ENCODE results near the gene PPP2R1A. TPM values are rescaled to one million over a fixed set of nuclear protein-coding genes. Genes with fewer than 3 reads are reported as not detected.
"Not testable (repeated sequence)": the region's sequence is repeated elsewhere in the genome, so short reads cannot be mapped to it uniquely, and the experiment has no call there.

Gene PPP2R1A
- total RNA-seq, 1 donor from 2014 or later: 218 TPM

DNA sequence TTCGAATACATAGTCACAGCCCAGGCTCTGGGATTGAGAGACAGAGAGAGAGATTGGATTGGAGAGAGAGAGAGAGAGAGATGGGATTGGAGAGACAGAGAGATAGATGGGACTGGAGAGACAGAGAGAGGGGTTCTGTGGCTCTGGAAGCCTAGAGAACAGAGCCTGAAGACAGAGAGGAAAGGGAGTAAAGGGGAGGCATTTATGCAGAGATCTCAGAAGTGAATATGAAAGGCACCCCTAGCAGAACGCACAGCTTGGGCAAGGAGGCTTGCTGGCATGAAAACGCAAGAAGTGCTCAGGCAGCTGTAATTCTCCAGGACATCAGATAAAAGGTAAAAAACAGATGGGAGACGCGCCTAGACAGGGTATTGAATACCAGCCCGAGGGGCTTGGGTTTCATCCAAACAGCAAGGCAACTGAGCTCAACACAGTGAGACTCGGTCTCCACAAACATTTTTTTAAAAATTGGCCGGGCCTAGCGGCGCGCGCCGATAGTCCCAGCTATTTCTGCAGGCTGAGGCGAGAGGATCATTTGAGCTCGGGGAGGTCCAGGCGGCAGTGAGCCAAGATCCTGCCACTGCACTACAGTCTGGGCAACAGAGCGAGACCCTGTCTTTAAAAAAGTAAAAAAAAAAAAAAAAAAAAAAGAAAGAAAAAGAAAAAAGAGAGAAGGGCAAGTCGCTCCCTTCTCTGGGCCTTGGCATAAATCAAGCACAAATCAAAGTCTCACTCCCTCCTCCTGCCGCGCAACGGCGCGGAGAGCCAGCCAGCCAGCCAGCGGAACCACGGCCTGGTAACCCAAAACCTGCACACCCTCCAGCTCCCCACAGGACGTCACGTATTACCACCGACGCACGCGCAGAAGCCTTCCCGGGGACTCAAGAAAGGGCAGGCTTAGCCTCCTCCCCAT, 774 bp upstream of the PPP2R1A start:
- H3K9me3 Mint-ChIP-seq: no peaks in the 10 kb centered on the region
- H3K36me3 Mint-ChIP-seq (ENCODE audit: low read depth): peaks cover 26% of the 10 kb centered on the region
- peaks cover 25% of the 10 kb centered on the region for H3K4me1 Mint-ChIP-seq (ENCODE audit: low read depth)
- H3K27me3 Mint-ChIP-seq (ENCODE audit: low read depth): no peaks in the 10 kb centered on the region
- peak overlapping the region; percentile 96 for H3K27ac Mint-ChIP-seq
- intact Hi-C loops (cut with micrococcal nuclease): loop anchor here (1.0 to 5.0 kb wide), 4 partner anchors 18 to 1678 kb away; partner anchors contain the start of genes MYADM, ZNF350, ZNF766 and ZNF836
- DNase-seq (ENCODE audit: low spot score): peak; percentile 9
- H3K4me3 Mint-ChIP-seq (ENCODE audit: low read depth): peak overlapping the region; percentile 98

DNA sequence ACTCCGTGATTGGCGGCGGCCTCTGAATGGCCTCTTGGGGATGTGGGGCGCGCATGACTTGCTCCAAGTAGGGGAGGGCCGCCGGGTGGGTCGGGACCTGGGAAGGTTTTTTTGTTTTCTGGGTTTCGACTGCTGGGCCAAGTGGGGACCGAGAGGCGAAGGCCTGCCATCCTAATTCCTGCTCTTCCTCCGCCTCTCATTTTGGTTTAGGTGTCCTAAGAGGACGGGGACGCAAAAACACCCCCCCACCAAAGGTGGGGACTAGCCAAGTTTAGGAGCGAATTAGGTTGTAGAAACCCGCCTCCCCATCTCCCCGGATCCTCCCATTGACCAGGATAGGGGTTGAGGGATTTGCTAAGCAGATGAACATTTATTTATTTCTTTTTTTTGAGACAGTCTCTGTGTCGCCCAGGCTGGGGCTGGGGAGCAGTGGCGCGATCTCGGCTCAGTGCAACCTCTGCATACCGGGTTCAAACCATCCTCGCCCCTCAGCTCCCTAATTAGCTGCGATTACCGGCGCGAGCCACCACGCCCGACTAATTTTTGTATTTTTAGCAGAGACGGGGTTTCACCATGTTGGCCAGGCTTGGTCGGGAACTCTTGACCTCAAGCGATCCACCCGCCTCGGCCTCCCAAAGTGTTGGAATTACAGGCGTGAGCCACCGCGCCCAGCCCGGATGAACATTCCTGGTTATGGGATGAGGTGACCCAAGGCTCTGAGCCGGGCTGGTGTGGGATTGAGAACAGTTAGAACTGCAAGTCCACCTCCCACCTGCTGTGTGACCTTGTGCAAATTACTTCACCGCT, 838 bp downstream of the PPP2R1A start:
- Mint-ChIP-seq H3K9me3 (no peaks in the 10 kb centered on the region), H3K36me3 (ENCODE audit: low read depth) (peaks cover 41% of the 10 kb centered on the region), H3K4me1 (ENCODE audit: low read depth) (peaks cover 32% of the 10 kb centered on the region), H3K27ac (peak overlapping the region; percentile 99), H3K27me3 (ENCODE audit: low read depth) (no peaks in the 10 kb centered on the region), H3K4me3 (ENCODE audit: low read depth) (peak overlapping the region; percentile 98)
- intact Hi-C loops (cut with micrococcal nuclease): loop anchor here (1.0 to 10.0 kb wide), 2 partner anchors 51 to 286 kb away; partner anchors contain the start of genes ZNF616 and ZNF649
- no peak for DNase-seq (ENCODE audit: low spot score)

GRCh38 chr19:52191389-52191788, 1.5 kb downstream of the PPP2R1A start:
- peak overlapping the region; percentile 99 for H3K27ac Mint-ChIP-seq

GRCh38 chr19:52191951-52192350, 2.1 kb downstream of the PPP2R1A start:
- Mint-ChIP-seq H3K4me1 (ENCODE audit: low read depth) (peaks cover 32% of the 10 kb centered on the region), H3K27me3 (ENCODE audit: low read depth) (no peaks in the 10 kb centered on the region), H3K4me3 (ENCODE audit: low read depth) (peak overlapping the region; percentile 98), H3K36me3 (ENCODE audit: low read depth) (peaks cover 52% of the 10 kb centered on the region), H3K9me3 (no peaks in the 10 kb centered on the region), H3K27ac (peak overlapping the region; percentile 99)
- DNase-seq (ENCODE audit: low spot score): no peak
- intact Hi-C loops (cut with micrococcal nuclease): loop anchor here (10.0 kb wide), 1 partner anchor 287 kb away; the partner anchor contains the start of gene ZNF649

More at GRCh38 chr19:52191389-52191788, 1.5 kb downstream of the PPP2R1A start:
- Mint-ChIP-seq H3K4me3 (ENCODE audit: low read depth) (peak overlapping the region; percentile 98), H3K36me3 (ENCODE audit: low read depth) (peaks cover 48% of the 10 kb centered on the region), H3K4me1 (ENCODE audit: low read depth) (peaks cover 32% of the 10 kb centered on the region), H3K9me3 (no peaks in the 10 kb centered on the region), H3K27me3 (ENCODE audit: low read depth) (no peaks in the 10 kb centered on the region)
- DNase-seq (ENCODE audit: low spot score): no peak
- intact Hi-C loops (cut with micrococcal nuclease): loop anchor here (10.0 kb wide), 1 partner anchor 287 kb away; the partner anchor contains the start of gene ZNF649

DNA sequence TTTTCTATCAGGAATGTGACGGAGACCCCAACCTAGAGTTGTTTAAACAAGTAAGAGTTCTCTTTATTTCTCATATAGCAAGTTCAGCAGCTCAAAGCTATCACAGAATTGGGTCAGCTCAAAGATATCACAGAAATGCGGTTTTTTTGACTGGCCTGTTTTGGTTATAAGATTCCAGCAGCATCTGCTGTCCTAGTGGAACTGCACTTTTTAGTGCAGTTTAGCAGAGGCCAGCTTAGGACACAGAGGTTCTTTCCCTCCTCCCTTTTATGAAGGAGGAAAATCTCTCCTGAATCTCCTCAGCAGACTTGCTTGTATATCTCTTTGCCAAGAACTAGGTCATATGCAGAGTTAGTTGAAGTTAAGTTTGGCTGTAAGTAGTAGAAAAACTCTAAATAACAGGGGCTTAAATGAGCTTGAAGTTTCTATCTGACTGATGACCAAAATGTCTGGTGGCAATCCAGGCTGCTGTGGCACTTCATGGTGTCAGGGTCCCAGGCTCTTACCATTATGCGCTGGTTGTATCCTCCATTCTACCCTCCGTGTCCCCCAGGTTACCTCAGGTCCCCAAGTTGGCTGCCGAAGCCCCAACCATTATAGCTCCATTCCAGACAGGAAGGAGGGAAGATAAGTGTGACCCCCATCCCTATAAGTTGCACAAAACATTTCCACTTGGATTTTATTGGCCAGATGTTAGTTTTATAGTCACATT, 6.6 kb downstream of the PPP2R1A start:
- intact Hi-C loops (cut with micrococcal nuclease): loop anchor here (10.0 kb wide), 1 partner anchor 292 kb away; the partner anchor contains the start of gene ZNF649
- no peak overlapping the region for H3K4me3 Mint-ChIP-seq (ENCODE audit: low read depth)
- peaks cover 72% of the 10 kb centered on the region for H3K36me3 Mint-ChIP-seq (ENCODE audit: low read depth)
- no peak overlapping the region for H3K27ac Mint-ChIP-seq
- no peaks in the 10 kb centered on the region for H3K9me3 Mint-ChIP-seq
- DNase-seq (ENCODE audit: low spot score): no peak
- peaks cover 20% of the 10 kb centered on the region for H3K4me1 Mint-ChIP-seq (ENCODE audit: low read depth)
- H3K27me3 Mint-ChIP-seq (ENCODE audit: low read depth): no peaks in the 10 kb centered on the region

DNA sequence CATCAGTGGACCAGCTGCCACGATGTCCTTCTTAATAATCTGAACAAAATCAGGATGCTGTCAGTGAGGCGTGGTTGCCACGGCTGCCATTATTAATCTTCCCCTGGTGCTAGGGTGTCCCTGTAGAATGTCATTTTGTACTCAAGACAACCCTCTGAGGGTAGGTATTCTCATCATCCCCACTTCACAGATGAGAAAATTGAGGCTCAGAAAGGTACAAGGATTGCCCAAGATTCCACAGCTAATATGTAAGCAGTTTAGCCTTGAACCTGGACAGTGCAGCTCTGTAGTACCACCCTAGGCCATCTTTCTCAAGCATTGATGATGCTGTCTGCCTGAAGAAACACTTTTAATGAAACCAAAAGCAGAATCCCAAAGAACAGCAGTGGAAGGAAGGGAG, 8.1 kb downstream of the PPP2R1A start:
- Mint-ChIP-seq H3K36me3 (ENCODE audit: low read depth) (peaks cover 73% of the 10 kb centered on the region), H3K27ac (no peak overlapping the region), H3K4me3 (ENCODE audit: low read depth) (no peak overlapping the region), H3K27me3 (ENCODE audit: low read depth) (no peaks in the 10 kb centered on the region), H3K9me3 (no peaks in the 10 kb centered on the region), H3K4me1 (ENCODE audit: low read depth) (peaks cover 10% of the 10 kb centered on the region)
- DNase-seq (ENCODE audit: low spot score): no peak
- intact Hi-C loops (cut with micrococcal nuclease): loop anchor here (10.0 kb wide), 1 partner anchor 293 kb away; the partner anchor contains the start of gene ZNF649

DNA sequence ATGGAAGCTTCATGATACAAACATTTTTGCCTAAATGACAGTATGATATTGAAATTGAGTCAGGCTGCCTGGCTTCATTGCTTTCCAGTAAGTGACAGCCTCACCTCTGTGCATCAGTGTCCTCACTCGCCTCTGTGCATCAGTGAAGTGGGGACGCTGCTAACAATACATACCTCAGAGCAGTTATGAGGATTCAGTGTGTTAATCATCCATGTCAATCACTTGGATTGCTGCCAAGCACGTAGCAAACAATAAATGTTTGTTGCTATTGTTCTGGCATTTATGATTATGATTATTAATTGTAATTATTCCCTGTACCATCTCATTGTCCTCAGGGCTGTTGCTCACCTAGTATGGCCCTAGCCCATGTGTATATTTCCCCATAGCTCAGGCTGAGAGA, 8.8 kb downstream of the PPP2R1A start:
- DNase-seq (ENCODE audit: low spot score): no peak
- Mint-ChIP-seq H3K27me3 (ENCODE audit: low read depth) (no peaks in the 10 kb centered on the region), H3K4me3 (ENCODE audit: low read depth) (no peak overlapping the region), H3K9me3 (no peaks in the 10 kb centered on the region), H3K36me3 (ENCODE audit: low read depth) (peaks cover 75% of the 10 kb centered on the region), H3K27ac (no peak overlapping the region), H3K4me1 (ENCODE audit: low read depth) (peaks cover 8% of the 10 kb centered on the region)
- intact Hi-C loops (cut with micrococcal nuclease): loop anchor here (10.0 kb wide), 1 partner anchor 294 kb away; the partner anchor contains the start of gene ZNF649

DNA sequence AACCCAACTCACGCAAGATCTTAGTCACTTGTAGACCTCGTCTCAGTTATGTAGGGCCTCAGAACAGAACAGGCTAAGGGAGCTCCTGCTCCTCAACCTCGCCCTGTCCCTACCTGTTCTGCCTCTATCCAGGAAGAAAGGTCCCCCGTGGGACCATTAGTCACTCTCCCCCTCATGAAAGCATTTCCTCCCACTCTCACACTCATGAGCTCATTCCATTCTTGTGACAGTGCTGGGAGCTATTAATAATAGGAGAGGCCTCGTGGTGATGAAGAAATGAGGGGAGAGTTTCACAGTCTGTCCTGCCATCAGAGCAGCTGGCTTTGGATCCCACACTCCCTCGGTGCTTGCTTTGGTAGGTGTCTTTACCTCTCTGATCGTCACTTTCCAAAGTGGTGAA, 10.2 kb downstream of the PPP2R1A start:
- DNase-seq (ENCODE audit: low spot score): no peak
- Mint-ChIP-seq H3K36me3 (ENCODE audit: low read depth) (peaks cover 75% of the 10 kb centered on the region), H3K27ac (no peak overlapping the region), H3K4me3 (ENCODE audit: low read depth) (no peak overlapping the region), H3K27me3 (ENCODE audit: low read depth) (no peaks in the 10 kb centered on the region), H3K9me3 (no peaks in the 10 kb centered on the region), H3K4me1 (ENCODE audit: low read depth) (no peaks in the 10 kb centered on the region)
- intact Hi-C loops (cut with micrococcal nuclease): no loop called here

DNA sequence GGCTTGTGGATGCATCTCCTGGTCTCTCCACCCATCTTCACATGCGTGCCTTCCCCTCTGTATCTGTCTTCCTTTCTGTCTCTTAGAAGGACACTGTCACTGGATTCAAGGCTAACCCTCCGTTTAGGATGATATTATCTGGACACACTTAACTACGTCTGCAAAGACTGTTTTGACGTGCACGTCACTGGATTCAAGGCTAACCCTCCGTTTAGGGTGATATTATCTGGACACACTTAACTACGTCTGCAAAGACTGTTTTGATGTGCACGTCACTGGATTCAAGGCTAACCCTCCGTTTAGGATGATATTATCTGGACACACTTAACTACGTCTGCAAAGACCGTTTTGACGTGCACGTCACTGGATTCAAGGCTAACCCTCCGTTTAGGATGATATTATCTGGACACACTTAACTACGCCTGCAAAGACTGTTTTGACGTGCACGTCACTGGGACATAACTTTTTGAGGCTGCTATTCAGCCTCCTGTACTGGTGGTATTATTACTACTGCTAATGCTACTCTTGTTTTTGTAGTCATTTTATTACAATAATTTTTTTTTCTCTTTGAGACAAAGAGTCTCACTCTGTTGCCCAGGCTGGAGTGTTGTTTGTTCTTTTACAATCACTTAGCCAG, 11.0 kb downstream of the PPP2R1A start:
- H3K27me3 Mint-ChIP-seq (ENCODE audit: low read depth); H3K4me3 Mint-ChIP-seq (ENCODE audit: low read depth); DNase-seq (ENCODE audit: low spot score); H3K9me3 Mint-ChIP-seq; H3K4me1 Mint-ChIP-seq (ENCODE audit: low read depth); H3K27ac Mint-ChIP-seq; intact Hi-C loops (cut with micrococcal nuclease): not testable (repeated sequence)
- H3K36me3 Mint-ChIP-seq (ENCODE audit: low read depth): peaks cover 76% of the 10 kb centered on the region

GRCh38 chr19:52206481-52206880, 16.6 kb downstream of the PPP2R1A start:
- no peaks in the 10 kb centered on the region for H3K9me3 Mint-ChIP-seq
- H3K27ac Mint-ChIP-seq: no peak overlapping the region
- peaks cover 85% of the 10 kb centered on the region for H3K36me3 Mint-ChIP-seq (ENCODE audit: low read depth)
- H3K4me3 Mint-ChIP-seq (ENCODE audit: low read depth): no peak overlapping the region
- no peaks in the 10 kb centered on the region for H3K27me3 Mint-ChIP-seq (ENCODE audit: low read depth)
- DNase-seq (ENCODE audit: low spot score): no peak
- H3K4me1 Mint-ChIP-seq (ENCODE audit: low read depth): peaks cover 2% of the 10 kb centered on the region
- intact Hi-C loops (cut with micrococcal nuclease): no loop called here

GRCh38 chr19:52211203-52211602, 21.4 kb downstream of the PPP2R1A start:
- no peak for DNase-seq (ENCODE audit: low spot score)
- Mint-ChIP-seq H3K9me3 (no peaks in the 10 kb centered on the region), H3K27me3 (ENCODE audit: low read depth) (no peaks in the 10 kb centered on the region), H3K27ac (no peak overlapping the region), H3K36me3 (ENCODE audit: low read depth) (peaks cover 76% of the 10 kb centered on the region), H3K4me3 (ENCODE audit: low read depth) (no peak overlapping the region), H3K4me1 (ENCODE audit: low read depth) (no peaks in the 10 kb centered on the region)
- intact Hi-C loops (cut with micrococcal nuclease): no loop called here

Measured in activated T-helper 2 cell treated with anti-CD3 and anti-CD28 coated beads, Interferon-gamma antibody, Interleukin-2, Interleukin-4, amounts not matched to agents 10 μg/mL and 5 μg/mL and 100 μg/mL, durations not matched to agents 14 hours and 24 hours and 36 hours (primary cell).